ENCODE results near the gene MYH16.
"Not testable (repeated sequence)": the region's sequence is repeated elsewhere in the genome, so short reads cannot be mapped to it uniquely, and the experiment has no call there.

The MYH16 gene

GRCh38 chr7:99272476-99273045 is at the start of gene MYH16:
TSS of gene MYH16 (plus strand) at chr7:99272839.
- no peak for DNase-seq (ENCODE audit: low read depth)

DNA sequence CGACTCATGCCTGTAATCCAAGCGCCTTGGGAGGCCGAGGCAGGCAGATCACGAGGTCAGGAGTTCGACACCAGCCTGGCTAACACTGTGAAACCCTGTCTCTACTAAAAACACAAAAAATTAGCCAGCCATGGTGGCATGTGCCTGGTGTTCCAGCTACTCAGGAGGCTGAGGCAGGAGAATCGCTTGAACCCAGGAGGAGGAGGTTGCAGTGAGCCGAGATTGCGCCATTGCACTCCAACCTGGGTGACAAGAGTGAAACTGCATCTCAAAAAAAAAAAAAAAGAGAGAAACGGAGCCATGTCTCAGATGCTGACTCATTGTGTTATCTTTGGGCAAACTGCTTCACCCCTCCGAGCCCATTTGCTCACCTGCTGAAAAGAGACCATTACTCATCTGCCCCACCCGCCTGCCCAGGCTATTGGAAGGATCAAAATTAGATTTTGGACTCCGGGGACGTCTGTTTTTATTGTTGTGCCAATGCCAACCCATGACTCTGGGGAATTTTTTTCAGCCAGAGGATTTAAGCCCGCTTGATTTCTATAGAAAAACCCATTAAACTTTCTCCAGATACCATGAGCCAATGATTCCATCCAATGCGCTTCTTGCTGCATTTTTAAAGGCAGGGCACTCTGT is 48.3 kb upstream of the MYH16 start:
- not testable (repeated sequence) for DNase-seq (ENCODE audit: low read depth)

- no peak for DNase-seq (ENCODE audit: low read depth)
Measured at GRCh38 chr7:99224899-99225265, 47.8 kb upstream of the MYH16 start.

GRCh38 chr7:99229234-99229633 is 43.4 kb upstream of the MYH16 start:
- DNase-seq (ENCODE audit: low read depth), result no peak

- no peak for DNase-seq (ENCODE audit: low read depth)
Measured at GRCh38 chr7:99232082-99232770, 40.4 kb upstream of the MYH16 start.

GRCh38 chr7:99232955-99233354 is 39.7 kb upstream of the MYH16 start:
- not testable (repeated sequence) for DNase-seq (ENCODE audit: low read depth)

GRCh38 chr7:99234185-99234584 is 38.5 kb upstream of the MYH16 start:
- no peak for DNase-seq (ENCODE audit: low read depth)

DNA sequence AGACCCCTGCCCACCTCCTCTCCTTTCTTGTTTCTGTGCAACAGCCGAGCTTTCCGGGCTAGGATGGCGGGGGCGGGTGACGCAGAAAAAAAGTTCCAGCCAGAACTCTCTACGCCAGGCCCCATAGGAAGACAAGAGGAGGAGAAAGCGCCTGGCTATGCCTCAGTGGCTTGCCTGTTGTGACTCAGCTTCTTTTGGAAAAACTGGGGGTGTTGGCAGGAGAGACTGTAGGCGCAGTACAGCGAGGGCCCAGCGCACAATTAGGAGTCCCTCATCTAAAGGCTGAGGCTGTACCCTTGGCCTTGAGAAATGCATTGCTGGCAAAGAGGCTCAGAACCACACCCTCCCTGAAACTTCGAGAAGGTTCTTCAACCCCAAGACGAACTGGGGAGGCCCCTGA is 36.7 kb upstream of the MYH16 start:
- no peak for DNase-seq (ENCODE audit: low read depth)

DNA sequence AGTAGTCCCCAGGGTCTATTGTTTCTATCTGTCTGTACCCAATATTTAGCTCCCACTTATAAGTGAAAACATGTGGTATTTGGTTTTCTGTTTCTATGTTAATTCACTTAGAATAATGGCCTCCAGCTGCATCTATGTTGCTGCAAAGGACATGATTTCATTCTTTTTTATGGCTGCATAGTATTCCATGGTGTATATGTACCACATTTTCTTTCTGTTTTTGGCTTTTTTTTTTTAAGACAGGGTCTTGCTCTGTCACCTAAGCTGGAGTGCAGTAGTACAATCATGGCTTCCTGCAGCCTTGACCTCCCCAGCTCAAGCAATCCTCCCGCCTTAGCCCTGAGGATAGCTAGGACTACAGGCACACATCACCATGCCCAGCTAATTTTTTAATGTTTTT is 34.8 kb upstream of the MYH16 start:
- not testable (repeated sequence) for DNase-seq (ENCODE audit: low read depth)

- DNase-seq (ENCODE audit: low read depth), result no peak
Measured at GRCh38 chr7:99238558-99239341, 33.9 kb upstream of the MYH16 start.

- no peak for DNase-seq (ENCODE audit: low read depth)
Measured at GRCh38 chr7:99242682-99243081, 30.0 kb upstream of the MYH16 start.

GRCh38 chr7:99243751-99244337 is 28.8 kb upstream of the MYH16 start:
- DNase-seq (ENCODE audit: low read depth), result no peak

DNA sequence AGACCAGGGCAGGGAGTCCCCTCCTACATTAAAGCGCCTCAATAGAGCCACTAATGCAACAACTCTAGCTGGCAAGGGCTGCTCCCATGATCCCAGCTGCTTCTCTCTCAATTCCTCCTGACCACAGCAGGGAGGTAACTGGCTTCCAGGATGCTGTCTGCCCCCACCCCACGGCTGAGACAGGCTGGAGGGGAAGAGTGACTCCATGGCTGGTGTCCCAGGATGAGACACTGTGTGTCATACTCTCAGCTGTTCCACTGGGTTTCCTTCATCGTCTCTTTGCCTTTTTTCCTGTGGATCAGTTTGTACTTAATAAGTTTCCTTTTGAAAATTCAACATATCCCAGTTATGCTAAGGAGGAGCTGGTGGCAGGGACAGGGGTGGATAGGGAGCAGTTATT is 27.7 kb upstream of the MYH16 start:
- no peak for DNase-seq (ENCODE audit: low read depth)

DNA sequence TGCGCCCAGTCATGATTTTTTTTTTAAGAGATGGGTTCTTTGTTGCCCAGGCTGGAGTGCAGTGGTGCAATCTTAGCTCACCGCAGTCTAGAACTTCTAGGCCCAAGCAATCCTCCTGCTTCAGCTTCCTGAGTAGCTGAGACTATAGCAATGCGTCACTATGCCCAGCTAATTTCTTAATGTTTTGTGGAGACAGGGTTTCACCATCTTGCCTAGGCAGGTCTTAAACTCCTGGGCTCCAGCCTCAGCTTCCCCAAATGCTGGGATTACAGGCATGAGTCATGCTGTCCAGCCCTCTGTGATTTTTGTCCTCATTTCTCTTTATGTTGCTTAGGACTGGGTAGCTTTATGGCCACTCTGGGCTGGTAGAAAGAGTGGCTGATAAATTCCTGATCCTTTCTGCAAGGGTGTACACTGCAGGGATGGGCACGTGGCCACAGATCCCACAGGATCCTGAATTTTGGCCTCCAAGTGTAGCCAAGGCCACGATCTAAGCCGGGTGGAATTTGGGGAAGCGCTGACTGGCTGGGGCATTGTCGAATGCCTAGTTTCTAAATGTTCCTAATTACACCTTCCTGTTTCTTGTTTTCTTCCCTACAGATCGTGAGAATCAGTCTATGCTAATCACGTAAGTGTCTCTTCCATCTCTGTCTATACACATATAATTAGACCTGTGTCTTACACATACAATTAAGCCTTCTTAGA is 24.1 kb upstream of the MYH16 start:
- DNase-seq (ENCODE audit: low read depth), result no peak

GRCh38 chr7:99249985-99250575 is 22.6 kb upstream of the MYH16 start:
- DNase-seq (ENCODE audit: low read depth), result no peak

DNA sequence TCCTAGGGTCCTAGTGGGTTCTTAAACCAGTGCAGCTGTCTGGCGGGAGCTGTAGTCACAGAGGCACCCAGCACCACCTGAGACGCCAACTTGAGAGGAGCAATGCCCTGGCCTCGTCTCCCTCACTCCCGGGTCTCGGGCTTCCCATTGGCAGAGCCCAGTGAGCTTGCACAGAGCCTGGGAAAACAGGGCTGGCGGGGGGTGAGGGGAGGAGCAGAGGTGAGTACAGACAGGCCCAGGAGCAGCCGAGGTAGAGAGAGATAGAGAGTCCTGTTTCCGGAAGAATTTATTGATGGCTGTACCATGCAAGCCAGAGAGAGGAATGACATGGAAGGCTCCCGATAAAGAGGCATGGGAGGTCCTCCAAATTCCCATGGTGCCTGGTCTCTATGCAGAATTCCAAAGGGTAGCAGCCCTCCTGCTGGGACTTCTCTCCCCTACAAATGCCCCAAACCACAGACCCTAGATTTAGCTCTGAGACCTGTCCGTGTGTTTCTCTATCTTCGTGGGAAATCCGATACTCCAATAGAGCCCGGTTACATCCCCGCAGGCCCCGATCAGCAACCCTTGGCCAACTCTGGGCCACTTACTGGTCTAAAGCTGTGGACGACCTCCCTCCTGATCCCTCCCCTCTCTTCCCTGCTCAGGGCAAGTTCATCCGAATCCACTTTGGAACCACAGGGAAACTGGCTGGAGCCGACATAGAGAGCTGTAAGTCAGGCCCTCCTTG is 20.3 kb upstream of the MYH16 start:
- no peak for DNase-seq (ENCODE audit: low read depth)

- DNase-seq (ENCODE audit: low read depth), result no peak
Measured at GRCh38 chr7:99253369-99253768, 19.3 kb upstream of the MYH16 start.

- DNase-seq (ENCODE audit: low read depth), result no peak
Measured at GRCh38 chr7:99254390-99254789, 18.2 kb upstream of the MYH16 start.

DNA sequence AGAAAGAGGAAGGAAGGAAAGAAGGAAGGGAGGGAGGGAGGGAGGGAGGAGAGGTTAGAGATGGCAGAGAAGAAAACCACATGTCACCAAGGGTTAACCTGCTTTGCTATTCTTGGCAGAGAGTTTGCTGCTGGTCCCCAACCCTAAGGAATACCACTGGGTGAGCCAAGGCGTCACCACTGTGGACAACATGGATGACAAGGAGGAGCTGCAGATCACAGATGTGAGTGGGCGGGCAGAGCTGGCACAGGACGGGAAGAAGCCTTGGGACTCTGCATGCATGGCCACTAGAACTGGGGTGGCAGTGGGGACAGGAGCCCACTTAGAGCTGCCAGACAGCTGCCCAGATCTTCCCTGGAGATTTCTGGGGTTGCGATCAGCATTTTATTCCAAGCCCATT is 17.2 kb upstream of the MYH16 start:
- no peak for DNase-seq (ENCODE audit: low read depth)

DNA sequence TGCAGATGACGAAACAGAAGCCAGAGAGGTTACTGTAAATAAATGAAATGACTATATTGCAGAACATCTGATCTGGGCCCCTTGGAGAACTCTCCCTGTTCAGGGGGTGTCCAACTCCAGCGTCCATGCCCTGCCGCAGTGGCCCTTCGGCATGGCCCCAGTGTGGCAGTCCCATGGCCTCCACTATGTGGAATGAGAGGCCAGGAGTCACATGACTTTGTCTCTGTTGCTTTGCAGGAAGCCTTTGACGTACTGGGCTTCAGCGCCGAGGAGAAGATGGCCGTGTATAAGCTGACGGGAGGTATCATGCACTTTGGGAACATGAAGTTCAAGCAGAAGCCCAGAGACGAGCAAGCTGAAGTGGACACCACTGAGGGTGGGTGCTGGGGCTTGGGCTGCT is 15.6 kb upstream of the MYH16 start:
- no peak for DNase-seq (ENCODE audit: low read depth)

DNA sequence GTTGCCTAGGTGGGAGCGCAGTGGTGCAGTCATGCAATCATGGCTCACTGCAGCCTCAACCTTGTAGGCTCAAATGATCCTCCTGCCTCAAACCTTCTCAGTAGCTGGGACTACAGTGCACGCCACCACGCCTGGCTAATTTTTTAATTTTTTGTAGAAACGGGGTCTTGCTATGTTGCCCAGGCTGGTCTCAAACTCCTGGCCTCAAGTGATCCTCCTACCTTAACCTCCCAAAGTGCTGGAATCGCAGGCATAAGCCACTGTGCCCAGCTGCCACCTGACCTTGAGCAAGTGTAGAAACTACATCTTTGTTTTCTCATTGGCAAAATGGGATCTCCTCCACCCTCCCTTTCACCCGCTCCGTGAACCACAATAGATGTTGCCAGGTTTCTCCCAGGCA is 15.0 kb upstream of the MYH16 start:
- no peak for DNase-seq (ENCODE audit: low read depth)

Data from HS-27A (cell line).